ENCODE measurements around the gene ANKRD33.

The ANKRD33 gene

DNA sequence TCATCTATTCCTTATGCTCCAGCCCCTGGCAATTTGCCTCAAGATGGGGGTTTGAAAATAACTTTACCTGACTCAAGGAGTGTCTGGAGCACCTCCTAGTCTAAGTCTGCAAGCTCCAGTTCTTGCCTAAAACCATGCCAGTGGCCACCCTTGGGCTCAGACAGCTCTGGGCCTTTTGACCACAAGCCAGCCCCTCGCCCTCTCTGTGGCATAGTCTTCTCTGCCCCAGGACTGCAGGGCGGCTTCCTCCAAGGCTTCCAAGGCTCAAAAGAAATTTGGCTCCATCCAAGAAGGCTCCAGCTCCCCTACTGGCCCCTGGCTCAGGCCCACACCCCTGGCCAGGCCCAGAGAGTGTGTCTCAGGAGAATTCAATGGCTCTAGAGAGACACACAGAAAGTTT is 34.2 kb downstream of the ANKRD33 start:
- DNase-seq (ENCODE audit: insufficient read length, low spot score): no peak
- FAIRE-seq: no peak

DNA sequence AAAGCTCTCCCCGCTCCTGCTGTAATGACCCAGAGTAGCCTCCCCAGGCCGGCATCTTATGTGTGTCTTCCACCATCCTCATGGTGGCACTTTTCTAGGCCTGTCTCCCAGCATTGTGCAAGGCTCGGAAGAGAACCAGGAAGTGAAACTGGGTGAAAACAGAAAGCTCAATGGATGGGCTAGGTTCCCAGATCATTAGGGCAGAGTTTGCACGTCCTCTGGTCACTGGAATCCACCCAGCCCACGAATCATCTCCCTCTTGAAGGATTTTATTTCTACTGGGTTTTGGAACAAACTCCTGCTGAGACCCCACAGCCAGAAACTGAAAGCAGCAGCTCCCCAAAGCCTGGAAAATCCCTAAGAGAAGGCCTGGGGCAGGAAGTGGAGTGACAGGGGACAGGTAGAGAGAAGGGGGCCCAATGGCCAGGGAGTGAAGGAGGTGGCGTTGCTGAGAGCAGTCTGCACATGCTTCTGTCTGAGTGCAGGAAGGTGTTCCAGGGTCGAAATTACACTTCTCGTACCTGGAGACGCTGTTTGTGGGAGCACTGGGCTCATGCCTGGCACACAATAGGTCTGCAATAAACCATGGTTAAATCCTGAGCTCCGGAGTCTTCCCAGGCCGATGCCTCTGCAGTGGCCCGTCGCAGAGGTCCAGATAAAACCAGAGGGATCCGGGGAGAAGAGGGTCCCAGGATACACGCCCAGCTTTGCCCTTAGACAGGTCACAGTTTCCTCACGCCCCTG is 35.0 kb downstream of the ANKRD33 start:
- FAIRE-seq (no peak), DNase-seq (ENCODE audit: insufficient read length, low spot score) (no peak)
- TF ChIP-seq, protein P1, sequence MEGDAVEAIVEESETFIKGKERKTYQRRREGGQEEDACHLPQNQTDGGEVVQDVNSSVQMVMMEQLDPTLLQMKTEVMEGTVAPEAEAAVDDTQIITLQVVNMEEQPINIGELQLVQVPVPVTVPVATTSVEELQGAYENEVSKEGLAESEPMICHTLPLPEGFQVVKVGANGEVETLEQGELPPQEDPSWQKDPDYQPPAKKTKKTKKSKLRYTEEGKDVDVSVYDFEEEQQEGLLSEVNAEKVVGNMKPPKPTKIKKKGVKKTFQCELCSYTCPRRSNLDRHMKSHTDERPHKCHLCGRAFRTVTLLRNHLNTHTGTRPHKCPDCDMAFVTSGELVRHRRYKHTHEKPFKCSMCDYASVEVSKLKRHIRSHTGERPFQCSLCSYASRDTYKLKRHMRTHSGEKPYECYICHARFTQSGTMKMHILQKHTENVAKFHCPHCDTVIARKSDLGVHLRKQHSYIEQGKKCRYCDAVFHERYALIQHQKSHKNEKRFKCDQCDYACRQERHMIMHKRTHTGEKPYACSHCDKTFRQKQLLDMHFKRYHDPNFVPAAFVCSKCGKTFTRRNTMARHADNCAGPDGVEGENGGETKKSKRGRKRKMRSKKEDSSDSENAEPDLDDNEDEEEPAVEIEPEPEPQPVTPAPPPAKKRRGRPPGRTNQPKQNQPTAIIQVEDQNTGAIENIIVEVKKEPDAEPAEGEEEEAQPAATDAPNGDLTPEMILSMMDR (IDR thresholded peaks at IDR 0.05; ENCODE audit: insufficient read depth, missing control alignments): no peak

More for the DNA sequence above, 34.2 kb downstream of the ANKRD33 start:
- TF ChIP-seq, protein P1 (IDR thresholded peaks at IDR 0.05; ENCODE audit: insufficient read depth, missing control alignments): no peak

DNA sequence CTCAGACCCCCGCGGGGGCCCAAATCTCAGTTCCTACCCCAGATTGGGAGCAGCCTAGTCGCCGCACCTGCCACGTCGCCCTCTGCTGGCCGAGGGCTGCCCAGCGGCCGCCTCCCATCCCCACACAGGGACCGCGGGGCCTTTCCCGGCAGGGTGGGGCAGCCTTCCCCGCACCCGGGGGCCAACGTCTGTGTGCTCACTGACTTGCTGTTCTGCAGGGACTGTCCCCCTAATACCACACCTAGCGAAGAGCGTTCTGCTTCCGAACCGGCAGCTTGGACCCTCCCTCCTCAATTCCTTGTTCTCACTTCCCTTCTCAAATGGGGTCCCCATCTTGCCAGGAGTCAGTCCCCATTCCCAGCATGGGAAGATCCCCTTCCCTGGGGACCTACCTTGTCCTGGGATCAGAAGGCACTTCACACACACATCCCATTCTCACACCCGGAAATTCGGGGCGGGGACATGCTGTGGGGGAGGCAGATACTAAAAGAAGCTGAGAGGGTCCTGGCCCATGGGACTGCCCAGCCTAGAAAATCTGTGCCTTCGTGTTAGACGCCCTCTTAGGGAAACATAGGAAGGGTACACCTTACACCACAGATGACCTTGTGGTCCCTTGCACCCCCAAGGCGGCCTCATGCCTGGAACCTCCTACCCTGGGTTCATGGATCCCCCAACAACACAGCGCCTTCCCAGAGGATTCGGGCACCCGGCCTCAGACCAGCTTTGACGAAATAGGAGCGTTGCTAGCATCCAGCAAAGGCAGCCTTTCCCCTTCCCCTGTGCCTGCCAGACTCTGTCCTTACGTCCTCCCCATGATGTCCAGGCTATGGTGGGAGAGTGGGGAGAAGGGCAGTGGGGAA is 35.8 kb downstream of the ANKRD33 start:
- FAIRE-seq: no peak
- no peak for DNase-seq (ENCODE audit: insufficient read length, low spot score)
- TF ChIP-seq, protein P1 (IDR thresholded peaks at IDR 0.05; ENCODE audit: insufficient read depth, missing control alignments): peak; percentile 62

DNA sequence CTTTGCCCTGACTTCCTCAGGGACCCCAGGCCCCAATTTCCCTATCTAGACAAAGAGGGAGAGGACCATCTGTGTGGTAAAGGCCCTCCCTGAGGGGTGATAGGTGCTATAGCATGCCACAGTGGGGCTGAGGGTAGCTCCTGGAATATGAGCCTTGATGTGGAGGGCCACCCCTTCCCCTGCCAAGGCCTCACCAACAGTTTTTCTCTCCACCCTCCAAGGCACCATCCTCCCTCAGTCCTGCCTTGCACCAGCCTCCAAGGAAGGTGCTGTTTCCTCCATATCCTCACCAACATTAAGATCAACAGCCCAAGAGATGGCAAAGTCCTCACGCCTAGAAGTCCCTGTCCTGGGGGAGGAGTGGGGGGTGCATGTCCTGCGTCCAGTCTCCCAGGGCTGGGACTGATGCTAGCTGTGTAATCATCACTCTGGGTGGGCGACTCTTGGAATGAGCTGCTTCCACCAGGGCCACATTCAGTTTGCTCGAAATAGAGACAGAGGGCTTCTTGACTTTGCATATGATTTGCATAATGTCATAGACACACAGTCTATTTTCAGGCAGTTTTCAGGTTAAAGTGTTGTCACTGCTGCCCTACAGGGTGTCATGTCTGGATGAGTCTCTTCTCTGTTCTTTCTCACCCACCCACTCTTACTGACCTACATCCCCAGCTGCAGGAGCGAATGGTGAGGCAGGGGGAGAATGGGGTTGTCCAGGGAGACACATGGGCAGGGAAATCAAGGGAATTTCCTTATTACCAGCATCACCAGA is 36.8 kb downstream of the ANKRD33 start:
- FAIRE-seq (no peak), DNase-seq (ENCODE audit: insufficient read length, low spot score) (no peak)
- TF ChIP-seq, protein P1 (IDR thresholded peaks at IDR 0.05; ENCODE audit: insufficient read depth, missing control alignments): no peak

DNA sequence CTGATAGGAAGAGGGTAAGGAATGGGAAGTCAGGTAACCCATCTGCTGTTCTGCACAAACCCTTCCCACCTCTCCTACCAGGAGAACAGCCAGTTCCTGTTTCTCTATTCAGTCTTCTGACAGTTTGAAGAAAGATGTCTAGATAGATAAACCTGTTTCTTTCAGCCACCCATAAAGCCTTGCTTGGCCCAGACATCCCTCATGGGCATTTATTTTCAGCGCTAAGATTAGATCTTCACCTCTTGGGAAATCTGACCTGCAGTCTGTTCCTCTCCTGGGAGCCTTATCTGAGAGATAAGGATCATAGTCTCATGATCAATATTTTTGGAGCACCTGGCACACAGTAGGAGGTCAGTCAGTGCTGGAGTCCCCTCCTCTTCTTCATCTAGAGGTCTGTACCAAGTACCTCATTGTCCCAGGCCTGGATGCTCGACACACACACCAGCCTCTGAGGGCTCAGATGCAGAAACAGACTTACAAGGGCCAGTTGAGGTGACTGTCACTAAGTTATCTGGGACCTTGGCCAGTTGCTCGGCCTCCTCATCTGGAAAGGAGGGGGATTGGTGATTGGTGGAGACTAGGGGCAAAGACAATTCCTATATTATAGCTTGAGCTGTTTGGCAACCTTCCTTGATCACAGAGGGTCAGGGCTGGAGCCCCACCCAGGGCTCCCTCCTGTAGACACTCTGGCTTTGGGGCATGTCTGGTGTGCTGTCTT is 37.6 kb downstream of the ANKRD33 start:
- DNase-seq (ENCODE audit: insufficient read length, low spot score) (no peak), FAIRE-seq (no peak)
- TF ChIP-seq, protein P1 (IDR thresholded peaks at IDR 0.05; ENCODE audit: insufficient read depth, missing control alignments): no peak

DNA sequence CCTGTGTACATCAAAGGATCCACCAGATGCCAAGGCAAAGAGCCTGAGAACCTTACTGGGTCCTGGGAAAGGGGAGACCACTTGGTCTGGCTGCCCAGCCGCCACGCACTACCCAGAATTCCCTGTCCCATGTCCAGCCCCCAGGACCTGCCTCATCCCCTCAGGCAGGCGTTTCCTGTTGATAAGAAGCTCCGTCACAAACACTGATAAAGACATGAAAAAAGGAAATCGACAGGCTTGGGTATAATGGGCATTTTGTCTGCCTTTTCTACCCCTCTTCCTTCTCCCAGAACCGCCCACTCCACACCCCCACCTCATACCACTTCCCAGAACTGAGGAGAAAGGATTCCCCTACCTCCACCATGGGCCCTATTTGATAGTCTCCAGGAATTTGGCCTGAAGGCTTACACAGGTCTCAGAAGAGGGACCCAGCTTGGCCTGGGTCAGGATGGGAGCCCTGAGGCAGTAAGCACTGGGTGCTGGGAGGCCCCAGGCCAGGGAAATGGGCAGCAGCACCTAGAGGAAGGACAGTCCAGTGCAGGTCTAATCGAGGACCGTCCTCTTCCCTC is 38.2 kb downstream of the ANKRD33 start:
- TF ChIP-seq, protein P1 (IDR thresholded peaks at IDR 0.05; ENCODE audit: insufficient read depth, missing control alignments): no peak
- DNase-seq (ENCODE audit: insufficient read length, low spot score) (no peak), FAIRE-seq (no peak)

Data from D721Med (cell line).